Regular cardiac myocyte (primary cell): ENCODE data around the gene ITGB3. TPM values are rescaled to one million over a fixed set of nuclear protein-coding genes. Genes with fewer than 3 reads are reported as not detected.

Experiments used
- total RNA-seq: library from RNA; depleted of rRNA; stranded (reverse); fragments of >200 nt; gene quantifications from 2 replicates; pipeline ENCODE4 v1.2.3, GENCODE V29; 2014

Gene ITGB3
- 81.9 and 95.3 TPM in 2 replicates for total RNA-seq

GRCh38 chr17:47253541-47254402 is at the start of gene ITGB3:
Gene ITGB3 (plus strand): TSS chr17:47253827. CDS start chr17:47253862, 35 bp downstream.

GRCh38 chr17:47208744-47209488 is 44.7 kb upstream of the ITGB3 start, which contains the start of gene MYL4:
Gene MYL4 (plus strand): TSS chr17:47209348. CDS start chr17:47209423, 75 bp downstream.

GRCh38 chr17:47323382-47324223 is 70.0 kb downstream of the ITGB3 start, which contains the start of gene EFCAB13:
Gene EFCAB13 (plus strand): TSS chr17:47323955. CDS start chr17:47328354, 4,399 bp downstream.

Other genes with a start within 250 kb of the ITGB3 start
- gene CDC27, start 64.5 kb upstream of the ITGB3 start, total RNA-seq, result 94.7 and 145 TPM in 2 replicates
- gene MYL4, start 44.5 kb upstream of the ITGB3 start, total RNA-seq, result 0.77 and 2.8 TPM in 2 replicates
- gene EFCAB13, start 70.1 kb downstream of the ITGB3 start, total RNA-seq, result 5.8 and 30.4 TPM in 2 replicates